Activated CD8-positive, alpha-beta T cell treated with anti-CD3 and anti-CD28 coated beads for 36 hours (primary cell): Measurements from ENCODE around the gene UPF1. TPM values are rescaled to one million over a fixed set of nuclear protein-coding genes. Genes with fewer than 3 reads are reported as not detected.

Source experiments
- ATAC-seq: fragments of 200-7000 bp; cut with Tn5 transposase; one replicate; pipeline ENCODE4 v1.10.0; 2021; ENCODE audit warnings: mild to moderate bottlenecking, moderate library complexity
- CTCF ChIA-PET: fragments of 350-600 bp; sonication (Branson Sonifier 250); formaldehyde crosslinking; loops from one replicate; lab custom pipeline; 2021; ENCODE audit warnings: antibody characterized with exemption; lab: Charles Lee
- POLR2A ChIA-PET: fragments of 350-600 bp; sonication (Branson Sonifier 250); formaldehyde crosslinking; loops from one replicate; lab custom pipeline; 2021; ENCODE audit warnings: antibody characterized with exemption; lab: Charles Lee
- DNase-seq: peaks from one replicate; pipeline ENCODE4 v3.0.0-alpha.2; 2020
- H3K27ac Mint-ChIP-seq: one replicate; pipeline ENCODE4 v1.8.0; 2021; ENCODE audit warnings: mild to moderate bottlenecking, mixed read lengths
- H3K27me3 Mint-ChIP-seq: one replicate; pipeline ENCODE4 v1.8.0; 2021; ENCODE audit warnings: mixed read lengths
- H3K36me3 Mint-ChIP-seq: one replicate; pipeline ENCODE4 v1.8.0; 2021; ENCODE audit warnings: low read depth, mixed read lengths
- H3K4me1 Mint-ChIP-seq: one replicate; pipeline ENCODE4 v1.8.0; 2021; ENCODE audit warnings: low read depth, mixed read lengths
- H3K4me3 Mint-ChIP-seq: one replicate; pipeline ENCODE4 v1.8.0; 2021; ENCODE audit warnings: mild to moderate bottlenecking, moderate library complexity, mixed read lengths
- H3K9me3 Mint-ChIP-seq: one replicate; pipeline ENCODE4 v1.8.0; 2021; ENCODE audit warnings: mixed read lengths
- CTCF ChIP-seq: fragments of 200-600 bp; IDR thresholded peaks from one replicate; pipeline ENCODE4 v1.8.0; 2022; ENCODE audit warnings: antibody characterized with exemption, mild to moderate bottlenecking
- intact Hi-C: fragments of 100-400 bp; cut with micrococcal nuclease; formaldehyde crosslinking; loops from one replicate; pipeline ENCODE4 v1.10.0; 2022
- total RNA-seq, 2 experiments: library from RNA; stranded (reverse); gene quantifications; one replicate each; pipeline ENCODE4 v1.2.3, GENCODE V29; 2021

UPF1 gene
- total RNA-seq, 2 experiments from 2014 or later: 75.9 to 87.6 TPM

GRCh38 chr19:18905058-18905456 is 73.3 kb downstream of the UPF1 start:
- H3K4me1 Mint-ChIP-seq: no peaks in the 10 kb centered on the region
- intact Hi-C loops: no loop called here
- ATAC-seq: no peak
- H3K27me3 Mint-ChIP-seq: no peaks in the 10 kb centered on the region
- no peak for TF ChIP-seq CTCF
- CTCF ChIA-PET: no interaction called here
- H3K9me3 Mint-ChIP-seq: no peaks in the 10 kb centered on the region
- POLR2A ChIA-PET: interaction anchor here (2.8 kb wide), 1 partner anchor 14 kb away, joined by 10 read pairs; the partner anchor contains the start of genes COPE and DDX49
- DNase-seq: no peak
- H3K27ac Mint-ChIP-seq: no peak overlapping the region
- peaks cover 21% of the 10 kb centered on the region for H3K36me3 Mint-ChIP-seq
- no peak overlapping the region for H3K4me3 Mint-ChIP-seq

- Mint-ChIP-seq H3K9me3 (no peaks in the 10 kb centered on the region), H3K4me3 (no peak overlapping the region), H3K27me3 (no peaks in the 10 kb centered on the region), H3K4me1 (no peaks in the 10 kb centered on the region), H3K27ac (no peak overlapping the region), H3K36me3 (peaks cover 19% of the 10 kb centered on the region)
- no peak for DNase-seq
- intact Hi-C loops: no loop called here
- no peak for ATAC-seq
- ChIA-PET POLR2A (no interaction called here), CTCF (no interaction called here)
- no peak for TF ChIP-seq CTCF
These were observed 73.9 kb downstream of the UPF1 start for GRCh38 chr19:18905513-18906236.

DNA sequence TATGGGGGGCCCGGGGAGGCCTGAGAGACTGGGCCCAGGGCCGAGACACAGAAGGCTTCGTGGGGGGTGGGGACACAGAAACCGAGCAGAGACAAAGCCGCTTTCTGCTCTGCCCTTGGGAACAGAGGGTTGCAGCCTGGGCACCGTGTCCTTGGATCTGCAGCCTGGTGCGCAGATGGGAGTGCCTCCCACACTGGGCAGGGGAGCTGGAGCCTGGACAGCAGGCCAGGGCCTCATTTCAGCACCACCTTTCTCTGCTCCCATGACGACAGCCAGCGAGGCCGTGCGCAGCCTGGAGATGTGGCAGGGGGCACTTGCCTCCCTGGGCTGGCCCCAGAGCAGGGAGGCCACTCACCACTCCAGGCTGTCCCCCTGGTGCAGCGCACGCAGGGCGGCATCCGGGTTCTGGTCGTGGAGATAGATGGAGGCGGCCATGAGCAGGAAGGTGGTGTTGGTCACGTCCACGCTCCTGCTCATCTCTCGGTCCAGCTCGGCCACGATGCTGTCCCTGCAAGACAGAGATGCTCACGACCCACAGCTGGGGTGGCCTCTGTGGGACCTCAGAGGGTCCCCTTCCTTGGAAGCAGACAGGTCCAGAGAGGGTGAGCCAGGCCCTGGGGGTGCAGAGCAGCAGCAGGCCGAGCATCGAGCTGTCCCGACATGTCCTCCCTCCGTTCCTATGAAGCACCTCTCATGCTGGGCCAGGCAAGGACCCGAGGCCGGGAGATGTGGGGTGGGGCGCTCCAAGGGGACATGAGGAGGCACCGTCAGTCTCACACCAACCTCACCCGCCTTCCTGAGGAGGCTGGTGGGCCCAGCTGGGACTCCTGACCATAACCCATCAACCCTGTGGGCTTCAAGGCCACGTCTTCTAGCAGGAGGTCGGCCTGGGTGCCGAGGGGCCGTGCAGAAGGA is 75.1 kb downstream of the UPF1 start:
- Mint-ChIP-seq H3K36me3 (peaks cover 11% of the 10 kb centered on the region), H3K4me3 (no peak overlapping the region), H3K27ac (no peak overlapping the region), H3K27me3 (no peaks in the 10 kb centered on the region), H3K9me3 (no peaks in the 10 kb centered on the region), H3K4me1 (no peaks in the 10 kb centered on the region)
- intact Hi-C loops: no loop called here
- DNase-seq: no peak
- no peak for TF ChIP-seq CTCF
- ATAC-seq: no peak
- ChIA-PET CTCF (no interaction called here), POLR2A (interaction anchor here (0.6 kb wide), 1 partner anchor 84 kb away, joined by 3 read pairs; no protein-coding TSS in a partner anchor)

- H3K9me3 Mint-ChIP-seq: no peaks in the 10 kb centered on the region
- H3K27me3 Mint-ChIP-seq: no peaks in the 10 kb centered on the region
- no peak for TF ChIP-seq CTCF
- DNase-seq: no peak
- ChIA-PET CTCF (interaction anchor here (0.7 to 1.4 kb wide), 2 partner anchors 30 to 43 kb away, joined by 3 read pairs; no protein-coding TSS in a partner anchor), POLR2A (interaction anchor here (0.7 to 0.8 kb wide), 2 partner anchors 10 to 321 kb away, joined by 3 read pairs; partner anchors contain the start of genes COPE, DDX49 and REX1BD)
- H3K4me1 Mint-ChIP-seq: peaks cover 6% of the 10 kb centered on the region
- H3K27ac Mint-ChIP-seq: no peak overlapping the region
- peaks cover 21% of the 10 kb centered on the region for H3K36me3 Mint-ChIP-seq
- no peak for ATAC-seq
- intact Hi-C loops: no loop called here
- H3K4me3 Mint-ChIP-seq: no peak overlapping the region
These were observed 77.3 kb downstream of the UPF1 start for GRCh38 chr19:18908917-18909619.
